GM12878 (cell line): ENCODE data around the gene NAPEPLD. TPM values are rescaled to one million over a fixed set of nuclear protein-coding genes. Genes with fewer than 3 reads are reported as not detected.

Experiments used
- ATAC-seq: fragments of 200-7000 bp; cut with Tn5 transposase; 3 replicates; pipeline ENCODE4 v1.9.1; 2020; ENCODE audit warnings: mild to moderate bottlenecking, moderate library complexity
- BruUV-seq: library from RNA; stranded (reverse); fragments of 400-500 nt; replicated peaks from 2 replicates; lab custom pipeline; 2021; lab: Mats Ljungman, UMichigan
- CTCF ChIA-PET: fragments of 300-600 bp; sonication (Branson Sonifier 250); formaldehyde crosslinking; extraction: SDS; loops from one replicate; lab custom pipeline; 2021; ENCODE audit warnings: inconsistent platforms; lab: Yijun Ruan, JAX
- POLR2A ChIA-PET: fragments of 350-600 bp; formaldehyde crosslinking; extraction: SDS; loops from one replicate; lab custom pipeline; 2021; ENCODE audit warnings: inconsistent platforms; lab: Charles Lee
- RAD21 ChIA-PET: fragments of 300-600 bp; sonication (Branson Sonifier 250); formaldehyde crosslinking; loops from one replicate; lab custom pipeline; 2023; ENCODE audit warnings: antibody characterized with exemption; ENCODE audit not compliant: unreplicated experiment; lab: Charles Lee
- SMC1A ChIA-PET: fragments of 300-600 bp; sonication (Branson Sonifier 250); formaldehyde crosslinking; loops from one replicate; lab custom pipeline; 2023; ENCODE audit not compliant: unreplicated experiment, uncharacterized antibody; lab: Charles Lee
- DNase-seq: peaks from one replicate; pipeline ENCODE4 v3.0.0-alpha.2; 2011; ENCODE audit warnings: low read depth, low spot score
- FAIRE-seq: peaks from 3 replicates; lab custom pipeline; 2011; peaks lifted over from hg19 to GRCh38; lab: Jason Lieb, UNC
- H2AFZ ChIP-seq: 2 replicates; pipeline ENCODE4 v1.6.0; 2011; ENCODE audit warnings: low read depth, low read length, control low read depth; ENCODE audit not compliant: control insufficient read depth
- H3K27ac ChIP-seq: 2 replicates; pipeline ENCODE4 v1.5.1; 2011; ENCODE audit warnings: control low read depth; ENCODE audit not compliant: control insufficient read depth, insufficient read depth
- H3K27me3 ChIP-seq, 2 experiments: replicated peaks in 1 of 2; 2 replicates each; pipeline versions ENCODE4 v1.6.0 to v1.6.1; 2011; ENCODE audit warnings: low read length in 1 of 2; ENCODE audit not compliant: control insufficient read depth in 2 of 2, insufficient read depth in 2 of 2
- H3K36me3 ChIP-seq, 2 experiments: 2 replicates each; pipeline ENCODE4 v1.5.1; 2011; ENCODE audit warnings: low read length in 1 of 2; ENCODE audit not compliant: control insufficient read depth in 2 of 2, insufficient read depth in 2 of 2
- H3K4me1 ChIP-seq: 2 replicates; pipeline ENCODE4 v1.6.1; 2011; ENCODE audit warnings: mild to moderate bottlenecking, low read length, moderate library complexity, mixed read lengths; ENCODE audit not compliant: control insufficient read depth, insufficient read depth
- H3K4me2 ChIP-seq: 2 replicates; pipeline ENCODE4 v1.6.0; 2011; ENCODE audit warnings: control low read depth; ENCODE audit not compliant: control insufficient read depth, insufficient read depth
- H3K4me3 ChIP-seq: fragments of 200-600 bp; sonication (generic); 2 replicates; pipeline ENCODE4 v1.5.1; 2016
- H3K79me2 ChIP-seq: 2 replicates; pipeline ENCODE4 v1.6.0; 2011; ENCODE audit warnings: low read length; ENCODE audit not compliant: control insufficient read depth, insufficient read depth
- H3K9ac ChIP-seq: 2 replicates; pipeline ENCODE4 v1.8.0; 2011; ENCODE audit warnings: low read length, control low read depth, mixed read lengths; ENCODE audit not compliant: control insufficient read depth, insufficient read depth
- H3K9me3 ChIP-seq: replicated peaks from 3 replicates; pipeline ENCODE4 v1.5.1; 2011; ENCODE audit warnings: mild to moderate bottlenecking, low read length; ENCODE audit not compliant: control insufficient read depth, insufficient read depth
- H4K20me1 ChIP-seq: 2 replicates; pipeline ENCODE4 v1.6.0; 2011; ENCODE audit not compliant: control insufficient read depth, insufficient read depth
- CBX3 ChIP-seq: fragments of 200-600 bp; sonication (generic); IDR thresholded peaks from 2 replicates; pipeline ENCODE4 v1.6.1; 2016; ENCODE audit warnings: low read depth, borderline replicate concordance
- CBX5 ChIP-seq: sonication (generic); IDR thresholded peaks from 2 replicates; pipeline ENCODE4 v1.6.1; 2016; ENCODE audit warnings: low read depth, moderate library complexity, mild to moderate bottlenecking, inconsistent platforms
- CHD1 ChIP-seq: IDR thresholded peaks from 2 replicates; pipeline ENCODE4 v1.6.1; 2012; ENCODE audit warnings: low read depth, low read length, improper control_type of control experiment
- JUND ChIP-seq: IDR thresholded peaks from 2 replicates; pipeline ENCODE4 v1.6.1; 2012; ENCODE audit warnings: low read depth, mild to moderate bottlenecking, low read length, improper control_type of control experiment, moderate library complexity
- PBX3 ChIP-seq: IDR thresholded peaks from 2 replicates; pipeline ENCODE4 v1.6.1; 2011; ENCODE audit warnings: mild to moderate bottlenecking, low read depth, low read length, moderate library complexity; ENCODE audit not compliant: insufficient replicate concordance
- ZNF274 ChIP-seq: IDR thresholded peaks from one replicate; pipeline ENCODE4 v1.8.0; 2011; ENCODE audit not compliant: insufficient read length, insufficient read depth
- WGBS: methylation state at CpG from one replicate; pipeline ENCODE4 v1.1.6; 2016; ENCODE audit warnings: low lambda C conversion rate; ENCODE audit not compliant: insufficient replicate concordance, insufficient coverage; ENCODE audit errors: missing lambda C conversion rate; 5-methylcytosine and 5-hydroxymethylcytosine counted together
- in situ Hi-C: fragments of 300-500 bp; cut with MboI; formaldehyde crosslinking; loops from 9 replicates; pipeline ENCODE4 v1.14.3; 2018; ENCODE audit warnings: mixed read lengths
- intact Hi-C: fragments of 100-400 bp; cut with micrococcal nuclease; formaldehyde crosslinking; loops from one replicate; pipeline ENCODE4 v1.14.2; 2022; ENCODE audit not compliant: unreplicated experiment
- polyA plus RNA-seq, 11 experiments: library from polyadenylated mRNA; depleted of rRNA in 4 of 11; unstranded in 6 of 11; stranded (reverse) in 5 of 11; fragments of >200 nt; fragmentation: Nextera tagmentation in 4 of 11; fragmentation: Illumina TruSeq in 1 of 11; extraction: Ambion mirVana in 4 of 11; extraction: Trizol in 1 of 11; gene quantifications; 1 replicate in 1 of 11; 2 replicates in 10 of 11; pipeline versions ENCODE4 v1.2.1 to v1.2.3, GENCODE V29; 2011 to 2016; ENCODE audit warnings: inconsistent platforms in 2 of 11, missing spikeins in 2 of 11, low read depth in 1 of 11
- total RNA-seq, 4 experiments: library from RNA; depleted of rRNA in 3 of 4; stranded (reverse); fragments of >200 nt in 3 of 4; fragmentation: Illumina TruSeq in 1 of 4; extraction: Trizol in 1 of 4; gene quantifications; 2 replicates each; pipeline versions ENCODE4 v1.2.1 to v1.2.3, GENCODE V29; 2013 to 2021
- TF ChIP-seq, protein P1 (sequence below), 3 experiments: IDR thresholded peaks in 2 of 3; conservative IDR thresholded peaks in 1 of 3; 2 replicates each; pipeline ENCODE4 v1.5.1; 2011; ENCODE audit warnings: low read depth in 3 of 3, low read length in 3 of 3, mild to moderate bottlenecking in 3 of 3, control low read depth in 2 of 3, moderate library complexity in 2 of 3, inconsistent platforms in 1 of 3, mixed read lengths in 1 of 3; ENCODE audit not compliant: control insufficient read depth in 2 of 3, insufficient read depth in 1 of 3; ENCODE audit errors: extremely low read depth in 1 of 3

The NAPEPLD gene
- total and polyA plus RNA-seq, 10 of the 15 experiments (the other 5 are each of a cell fraction or from before 2014, with no cell fraction given) = 6.0 to 16.2 (median 8.6) TPM

DNA sequence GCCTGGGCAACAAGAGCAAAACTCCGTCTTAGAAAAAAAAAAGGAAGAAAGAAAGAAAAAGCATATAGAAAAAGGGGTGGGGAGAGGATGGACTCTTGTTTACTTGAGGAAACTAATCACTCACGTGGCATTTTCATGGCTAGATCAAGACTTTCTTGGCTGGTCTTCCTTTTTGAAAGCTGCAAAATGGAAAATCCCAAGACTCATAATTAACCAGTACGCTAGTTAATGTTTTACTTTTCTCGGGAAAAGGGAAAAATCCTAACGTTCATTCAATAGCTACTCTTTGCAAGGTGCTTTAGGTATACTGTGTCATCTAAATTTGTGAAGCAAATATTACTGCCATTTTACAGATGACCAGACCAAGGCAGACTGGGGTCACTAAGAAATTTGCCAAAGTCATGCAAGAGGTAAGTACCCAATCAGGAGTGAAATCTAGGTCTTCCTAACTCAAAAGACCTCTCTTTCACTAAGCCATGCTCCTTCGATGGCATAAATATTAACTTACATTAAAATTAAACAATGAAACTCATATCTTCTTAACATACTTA is 24.4 kb downstream of the NAPEPLD start:
- H3K4me1 ChIP-seq = no peaks in the 10 kb centered on the region
- no peak overlapping the region for H2AFZ ChIP-seq
- H4K20me1 ChIP-seq = no peaks in the 10 kb centered on the region
- H3K27ac ChIP-seq = no peak overlapping the region
- no TSS peak for BruUV-seq
- TF ChIP-seq ZNF274 = no peak
- no peak for TF ChIP-seq CBX3
- POLR2A ChIA-PET = no interaction called here
- RAD21 ChIA-PET = no interaction called here
- WGBS = 74% methylated on average over 6 of the region's 6 CpGs
- FAIRE-seq (peak; percentile 56), DNase-seq (no peak), ATAC-seq (no peak)
- H3K27me3 ChIP-seq = no peaks in the 10 kb centered on the region
- H3K4me2 ChIP-seq = no peak overlapping the region
- in situ Hi-C loops (no loop called here), intact Hi-C loops (no loop called here)
- no peaks in the 10 kb centered on the region for H3K79me2 ChIP-seq
- no peak overlapping the region for H3K4me3 ChIP-seq
- SMC1A ChIA-PET = no interaction called here
- peaks cover 3 to 17% of the 10 kb centered on the region in 2 experiments; a peak in 3 of 4 replicates for H3K36me3 ChIP-seq
- CTCF ChIA-PET = interaction anchor here (0.6 kb wide), 1 partner anchor 39 kb away, joined by 4 read pairs; no protein-coding TSS in a partner anchor
- no peaks in the 10 kb centered on the region for H3K9me3 ChIP-seq
- H3K9ac ChIP-seq = no peak overlapping the region

GRCh38 chr7:103123529-103123928 is 25.4 kb downstream of the NAPEPLD start:
- H3K4me3 ChIP-seq = no peak overlapping the region
- no peak overlapping the region for H3K4me2 ChIP-seq
- 65% methylated on average over 3 of the region's 3 CpGs for WGBS
- RAD21 ChIA-PET = no interaction called here
- H3K9ac ChIP-seq = no peak overlapping the region
- CTCF ChIA-PET = no interaction called here
- no peak for FAIRE-seq
- H3K36me3 ChIP-seq = peaks cover 4 to 17% of the 10 kb centered on the region in 2 experiments; a peak in 3 of 4 replicates
- in situ Hi-C loops = no loop called here
- POLR2A ChIA-PET = no interaction called here
- H3K9me3 ChIP-seq = no peaks in the 10 kb centered on the region
- DNase-seq = no peak
- TF ChIP-seq CBX5 (no peak), JUND (no peak), PBX3 (no peak), CHD1 (no peak)
- TF ChIP-seq, protein P1, sequence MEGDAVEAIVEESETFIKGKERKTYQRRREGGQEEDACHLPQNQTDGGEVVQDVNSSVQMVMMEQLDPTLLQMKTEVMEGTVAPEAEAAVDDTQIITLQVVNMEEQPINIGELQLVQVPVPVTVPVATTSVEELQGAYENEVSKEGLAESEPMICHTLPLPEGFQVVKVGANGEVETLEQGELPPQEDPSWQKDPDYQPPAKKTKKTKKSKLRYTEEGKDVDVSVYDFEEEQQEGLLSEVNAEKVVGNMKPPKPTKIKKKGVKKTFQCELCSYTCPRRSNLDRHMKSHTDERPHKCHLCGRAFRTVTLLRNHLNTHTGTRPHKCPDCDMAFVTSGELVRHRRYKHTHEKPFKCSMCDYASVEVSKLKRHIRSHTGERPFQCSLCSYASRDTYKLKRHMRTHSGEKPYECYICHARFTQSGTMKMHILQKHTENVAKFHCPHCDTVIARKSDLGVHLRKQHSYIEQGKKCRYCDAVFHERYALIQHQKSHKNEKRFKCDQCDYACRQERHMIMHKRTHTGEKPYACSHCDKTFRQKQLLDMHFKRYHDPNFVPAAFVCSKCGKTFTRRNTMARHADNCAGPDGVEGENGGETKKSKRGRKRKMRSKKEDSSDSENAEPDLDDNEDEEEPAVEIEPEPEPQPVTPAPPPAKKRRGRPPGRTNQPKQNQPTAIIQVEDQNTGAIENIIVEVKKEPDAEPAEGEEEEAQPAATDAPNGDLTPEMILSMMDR (IDR thresholded peaks at IDR 0.05 in 2 of 3, conservative IDR thresholded peaks at IDR 0.05 in 1 of 3; ENCODE audit: control insufficient read depth in 2 of 3, extremely low read depth in 1 of 3, insufficient read depth in 1 of 3, low read depth in 3 of 3, low read length in 3 of 3) = no peak
- TF ChIP-seq, all 136 proteins: peak for 0
- Histone ChIP-seq H4K20me1 (no peaks in the 10 kb centered on the region), H2AFZ (no peak overlapping the region), H3K27ac (no peak overlapping the region), H3K79me2 (no peaks in the 10 kb centered on the region), H3K4me1 (no peaks in the 10 kb centered on the region), H3K27me3 (no peaks in the 10 kb centered on the region)
- SMC1A ChIA-PET = no interaction called here
- intact Hi-C loops = no loop called here
- BruUV-seq = no TSS peak
- ATAC-seq = no peak
